ENCODE results near the gene TRNAU1AP. TPM values are rescaled to one million over a fixed set of nuclear protein-coding genes. Genes with fewer than 3 reads are reported as not detected.

TRNAU1AP gene
- total RNA-seq, 1 donor from 2014 or later, result 11.9 TPM

DNA sequence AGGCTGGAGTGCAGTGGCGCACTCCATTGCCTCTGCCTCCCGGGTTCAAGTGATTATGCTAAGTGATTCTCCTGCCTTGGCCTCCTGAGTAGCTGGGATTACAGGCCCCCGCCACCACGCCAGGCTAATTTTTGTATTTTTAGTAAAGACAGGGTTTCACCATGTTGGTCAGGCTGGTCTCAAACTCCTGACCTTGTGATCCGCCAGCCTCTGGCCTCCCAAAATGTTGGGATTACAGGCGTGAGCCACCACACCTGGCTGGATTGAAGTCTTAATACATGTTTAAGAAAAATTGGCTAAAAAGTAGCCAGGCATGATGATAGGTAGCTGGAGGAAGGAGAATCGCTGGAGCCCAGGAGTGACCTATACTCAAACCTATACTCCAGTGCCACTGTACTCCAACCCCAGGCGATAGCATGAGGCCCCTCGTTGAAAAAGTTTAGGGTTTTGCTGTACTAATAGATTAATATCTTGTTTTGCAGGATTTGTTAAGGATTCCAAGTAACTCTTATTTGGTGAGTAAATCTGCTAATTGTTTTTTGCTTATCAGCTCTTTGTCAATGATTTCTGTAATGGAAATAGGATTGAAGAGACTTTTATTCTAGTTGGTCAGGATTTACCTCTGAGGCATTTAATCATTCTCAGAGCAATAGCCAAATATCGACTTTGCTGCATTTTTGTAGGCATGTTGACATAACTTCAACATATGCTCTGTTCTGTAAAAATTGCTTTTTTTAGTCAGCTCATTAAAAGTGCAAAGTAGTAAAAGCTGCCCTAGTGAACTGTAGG lies 45.0 kb upstream of the TRNAU1AP start:
- Histone ChIP-seq H3K4me3 (ENCODE audit: low read depth, low read length) (peak overlapping the region; percentile 81), H3K36me3 (ENCODE audit: control insufficient read depth, insufficient read depth, low read length) (peaks cover 5% of the 10 kb centered on the region), H3K27me3 (ENCODE audit: control insufficient read depth, insufficient read depth, low read length) (no peaks in the 10 kb centered on the region)
- TF ChIP-seq, protein P1, sequence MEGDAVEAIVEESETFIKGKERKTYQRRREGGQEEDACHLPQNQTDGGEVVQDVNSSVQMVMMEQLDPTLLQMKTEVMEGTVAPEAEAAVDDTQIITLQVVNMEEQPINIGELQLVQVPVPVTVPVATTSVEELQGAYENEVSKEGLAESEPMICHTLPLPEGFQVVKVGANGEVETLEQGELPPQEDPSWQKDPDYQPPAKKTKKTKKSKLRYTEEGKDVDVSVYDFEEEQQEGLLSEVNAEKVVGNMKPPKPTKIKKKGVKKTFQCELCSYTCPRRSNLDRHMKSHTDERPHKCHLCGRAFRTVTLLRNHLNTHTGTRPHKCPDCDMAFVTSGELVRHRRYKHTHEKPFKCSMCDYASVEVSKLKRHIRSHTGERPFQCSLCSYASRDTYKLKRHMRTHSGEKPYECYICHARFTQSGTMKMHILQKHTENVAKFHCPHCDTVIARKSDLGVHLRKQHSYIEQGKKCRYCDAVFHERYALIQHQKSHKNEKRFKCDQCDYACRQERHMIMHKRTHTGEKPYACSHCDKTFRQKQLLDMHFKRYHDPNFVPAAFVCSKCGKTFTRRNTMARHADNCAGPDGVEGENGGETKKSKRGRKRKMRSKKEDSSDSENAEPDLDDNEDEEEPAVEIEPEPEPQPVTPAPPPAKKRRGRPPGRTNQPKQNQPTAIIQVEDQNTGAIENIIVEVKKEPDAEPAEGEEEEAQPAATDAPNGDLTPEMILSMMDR (IDR thresholded peaks at IDR 0.05; ENCODE audit: insufficient read depth, low read length, poor library complexity, severe bottlenecking), result no peak
- DNase-seq (ENCODE audit: low read depth), result no peak

GRCh38 chr1:28508435-28508754 lies 44.5 kb upstream of the TRNAU1AP start:
- no peak for DNase-seq (ENCODE audit: low read depth)
- H3K36me3 ChIP-seq (ENCODE audit: control insufficient read depth, insufficient read depth, low read length), result peaks cover 5% of the 10 kb centered on the region
- H3K4me3 ChIP-seq (ENCODE audit: low read depth, low read length), result peak overlapping the region; percentile 81
- TF ChIP-seq, protein P1 (IDR thresholded peaks at IDR 0.05; ENCODE audit: insufficient read depth, low read length, poor library complexity, severe bottlenecking), result no peak
- no peaks in the 10 kb centered on the region for H3K27me3 ChIP-seq (ENCODE audit: control insufficient read depth, insufficient read depth, low read length)

- Histone ChIP-seq H3K4me3 (ENCODE audit: low read depth, low read length) (peak overlapping the region; percentile 3), H3K36me3 (ENCODE audit: control insufficient read depth, insufficient read depth, low read length) (peaks cover 5% of the 10 kb centered on the region), H3K27me3 (ENCODE audit: control insufficient read depth, insufficient read depth, low read length) (no peaks in the 10 kb centered on the region)
- DNase-seq (ENCODE audit: low read depth), result no peak
- TF ChIP-seq, protein P1 (IDR thresholded peaks at IDR 0.05; ENCODE audit: insufficient read depth, low read length, poor library complexity, severe bottlenecking), result no peak
These were observed 43.1 kb upstream of the TRNAU1AP start for GRCh38 chr1:28509705-28510272.

GRCh38 chr1:28510273-28510969 lies 42.5 kb upstream of the TRNAU1AP start:
- TF ChIP-seq, protein P1 (IDR thresholded peaks at IDR 0.05; ENCODE audit: insufficient read depth, low read length, poor library complexity, severe bottlenecking), result no peak
- peak overlapping the region; percentile 3 for H3K4me3 ChIP-seq (ENCODE audit: low read depth, low read length)

GRCh38 chr1:28510970-28511440 lies 41.9 kb upstream of the TRNAU1AP start:
- Histone ChIP-seq H3K27me3 (ENCODE audit: control insufficient read depth, insufficient read depth, low read length) (no peaks in the 10 kb centered on the region), H3K4me3 (ENCODE audit: low read depth, low read length) (no peak overlapping the region), H3K36me3 (ENCODE audit: control insufficient read depth, insufficient read depth, low read length) (peaks cover 5% of the 10 kb centered on the region)
- TF ChIP-seq, protein P1 (IDR thresholded peaks at IDR 0.05; ENCODE audit: insufficient read depth, low read length, poor library complexity, severe bottlenecking), result no peak
- no peak for DNase-seq (ENCODE audit: low read depth)

More at GRCh38 chr1:28510273-28510969, 42.5 kb upstream of the TRNAU1AP start:
- no peaks in the 10 kb centered on the region for H3K27me3 ChIP-seq (ENCODE audit: control insufficient read depth, insufficient read depth, low read length)
- no peak for DNase-seq (ENCODE audit: low read depth)
- H3K36me3 ChIP-seq (ENCODE audit: control insufficient read depth, insufficient read depth, low read length), result peaks cover 5% of the 10 kb centered on the region
